ENCODE data around the gene COX6A1. TPM values are rescaled to one million over a fixed set of nuclear protein-coding genes. Genes with fewer than 3 reads are reported as not detected.

Gene COX6A1
- total and polyA plus RNA-seq, 2 donors (not counting 3 experiments of a cell fraction or from before 2014, with no cell fraction given), result 299 to 1,327 TPM

GRCh38 chr12:120425797-120426196, 12.1 kb upstream of the COX6A1 start:
- Histone ChIP-seq H3K27ac (ENCODE audit: insufficient read depth, low read depth, low read length) (no peak overlapping the region), H3K4me3 (replicated peaks in 1 of 3; ENCODE audit: insufficient read depth in 1 of 3, low read depth in 1 of 3, low read length in 3 of 3) (no peak overlapping the region), H3K27me3 (ENCODE audit: control insufficient read depth in 2 of 2, insufficient read depth in 2 of 2, low read length in 2 of 2) (peaks cover 0 to 3% of the 10 kb centered on the region in 2 experiments), H3K9ac (replicated peaks; ENCODE audit: extremely low read depth, insufficient read depth, low read length) (no peak overlapping the region), H3K4me1 (ENCODE audit: control insufficient read depth, extremely low read depth, insufficient read depth, low read length) (no peaks in the 10 kb centered on the region), H3K9me1 (replicated peaks; ENCODE audit: control insufficient read depth, extremely low read depth, insufficient read depth, low read length) (no peaks in the 10 kb centered on the region), H3K9me3 (replicated peaks; ENCODE audit: control insufficient read depth, insufficient read depth, low read length) (no peaks in the 10 kb centered on the region), H3K36me3 (ENCODE audit: control insufficient read depth in 2 of 2, extremely low read depth in 1 of 2, insufficient read depth in 2 of 2, low read length in 2 of 2) (no peaks in the 10 kb centered on the region), H3K79me2 (ENCODE audit: control insufficient read depth, insufficient read depth, low read length) (no peaks in the 10 kb centered on the region), H2AFZ (ENCODE audit: low read depth, low read length) (no peak overlapping the region), H4K20me1 (replicated peaks; ENCODE audit: control insufficient read depth, extremely low read depth, insufficient read depth, low read length) (no peaks in the 10 kb centered on the region), H3K4me2 (ENCODE audit: insufficient read depth, low read length) (no peak overlapping the region)
- dilution Hi-C loops (cut with MboI; ENCODE audit: extremely low pct_ligation_motif_present, low sequenced_read_pairs), result no loop called here
- ChIA-PET POLR2A (no interaction called here), CTCF (no interaction called here)
- FAIRE-seq (no peak), DNase-seq (ENCODE audit: low read depth, low spot score) (no peak)
- BruUV-seq (replicated peaks), result no TSS peak
- intact Hi-C loops (cut with micrococcal nuclease), result no loop called here
- TF ChIP-seq MYC (IDR thresholded peaks at IDR 0.05; ENCODE audit: low read depth, low read length), result no peak
- no peak for TF ChIP-seq JUN (IDR thresholded peaks at IDR 0.05; ENCODE audit: borderline replicate concordance, insufficient read depth, insufficient read length, low read depth)
- TF ChIP-seq POLR2A (IDR thresholded peaks at IDR 0.05; ENCODE audit: low read depth, low read length), result no peak
- TF ChIP-seq GATA2 (IDR thresholded peaks at IDR 0.05; ENCODE audit: insufficient read depth, insufficient read length, low read depth, low read length), result no peak
- no peak for TF ChIP-seq CTCF (IDR thresholded peaks at IDR 0.05; ENCODE audit: extremely low read depth in 1 of 2, insufficient read depth in 1 of 2, low read depth in 1 of 2, low read length in 2 of 2)
- TF ChIP-seq MAX (IDR thresholded peaks at IDR 0.05; ENCODE audit: insufficient read depth, insufficient read length), result no peak
- no peak for TF ChIP-seq POLR2AphosphoS5 (IDR thresholded peaks at IDR 0.05; ENCODE audit: insufficient read depth, low read depth, low read length)
- TF ChIP-seq EZH2 (IDR thresholded peaks at IDR 0.05; ENCODE audit: borderline replicate concordance, low read depth, low read length, severe bottlenecking), result no peak
- TF ChIP-seq FOS (IDR thresholded peaks at IDR 0.05; ENCODE audit: borderline replicate concordance, insufficient read depth, low read length), result no peak
